Endothelial cell of umbilical vein (primary cell): ENCODE data around the gene POLRMT. TPM values are rescaled to one million over a fixed set of nuclear protein-coding genes. Genes with fewer than 3 reads are reported as not detected.
"Not testable (repeated sequence)": the region's sequence is repeated elsewhere in the genome, so short reads cannot be mapped to it uniquely, and the experiment has no call there.

Experiments used
- BruUV-seq: library from RNA; stranded (reverse); fragments of 400-500 nt; replicated peaks from 2 replicates; lab custom pipeline; 2021; lab: Mats Ljungman, UMichigan
- CTCF ChIA-PET: fragments of 300-600, 350-600 bp; sonication (Branson Sonifier 250); formaldehyde crosslinking; loops from one replicate; lab custom pipeline; 2021; ENCODE audit warnings: antibody characterized with exemption, inconsistent platforms; lab: Charles Lee
- POLR2A ChIA-PET: fragments of 300-600, 350-600 bp; sonication (Branson Sonifier 250); formaldehyde crosslinking; loops from one replicate; lab custom pipeline; 2021; ENCODE audit warnings: antibody characterized with exemption, inconsistent platforms; lab: Charles Lee
- DNase-seq: peaks from one replicate; pipeline ENCODE4 v3.0.0-alpha.2; 2011; ENCODE audit warnings: low read depth, low spot score
- FAIRE-seq: peaks from 2 replicates; lab custom pipeline; 2011; peaks lifted over from hg19 to GRCh38; lab: Jason Lieb, UNC
- H2AFZ ChIP-seq: 2 replicates; pipeline ENCODE4 v1.6.0; 2012; ENCODE audit warnings: low read depth, low read length, control low read depth, inconsistent platforms
- H3K27ac ChIP-seq: 2 replicates; pipeline ENCODE4 v1.5.1; 2011; ENCODE audit warnings: low read depth, mild to moderate bottlenecking, control low read depth, low read length, moderate library complexity; ENCODE audit not compliant: insufficient read depth
- H3K27me3 ChIP-seq, 2 experiments: 2 replicates each; pipeline versions ENCODE4 v1.6.0 to v1.6.1; 2011; ENCODE audit warnings: low read length in 2 of 2, mixed read lengths in 1 of 2; ENCODE audit not compliant: control insufficient read depth in 2 of 2, insufficient read depth in 2 of 2
- H3K36me3 ChIP-seq, 2 experiments: 2 replicates in 1 of 2; 3 replicates in 1 of 2; pipeline ENCODE4 v1.5.1; 2011; ENCODE audit warnings: low read length in 2 of 2, mild to moderate bottlenecking in 1 of 2, moderate library complexity in 1 of 2; ENCODE audit not compliant: control insufficient read depth in 2 of 2, insufficient read depth in 2 of 2; ENCODE audit errors: extremely low read depth in 1 of 2
- H3K4me1 ChIP-seq: 3 replicates; pipeline ENCODE4 v1.5.1; 2011; ENCODE audit warnings: mild to moderate bottlenecking, low read length; ENCODE audit not compliant: control insufficient read depth, insufficient read depth; ENCODE audit errors: extremely low read depth
- H3K4me2 ChIP-seq: 2 replicates; pipeline ENCODE4 v1.6.1; 2011; ENCODE audit warnings: low read length, control low read depth, mixed read lengths; ENCODE audit not compliant: insufficient read depth
- H3K4me3 ChIP-seq, 3 experiments: fragments of 200-600 bp in 1 of 3; sonication (generic), shearing (Covaris generic) in 1 of 3; replicated peaks in 1 of 3; 2 replicates each; pipeline ENCODE4 v1.5.1; 2011 to 2016; ENCODE audit warnings: control low read depth in 3 of 3, low read length in 3 of 3, mild to moderate bottlenecking in 2 of 3, inconsistent platforms in 1 of 3, low read depth in 1 of 3, moderate library complexity in 1 of 3; ENCODE audit not compliant: insufficient read depth in 1 of 3
- H3K79me2 ChIP-seq: 2 replicates; pipeline ENCODE4 v1.6.0; 2012; ENCODE audit warnings: low read length, inconsistent platforms; ENCODE audit not compliant: control insufficient read depth, insufficient read depth
- H3K9ac ChIP-seq: replicated peaks from 2 replicates; pipeline ENCODE3; 2011; ENCODE audit warnings: low read length, control low read depth; ENCODE audit not compliant: insufficient read depth; ENCODE audit errors: extremely low read depth
- H3K9me1 ChIP-seq: replicated peaks from 3 replicates; pipeline ENCODE4 v1.6.0; 2011; ENCODE audit warnings: mild to moderate bottlenecking, low read length; ENCODE audit not compliant: control insufficient read depth, insufficient read depth; ENCODE audit errors: extremely low read depth
- H3K9me3 ChIP-seq: replicated peaks from 2 replicates; pipeline ENCODE4 v1.5.1; 2012; ENCODE audit warnings: low read length, inconsistent platforms; ENCODE audit not compliant: control insufficient read depth, insufficient read depth
- H4K20me1 ChIP-seq: replicated peaks from 2 replicates; pipeline ENCODE3; 2011; ENCODE audit warnings: mild to moderate bottlenecking, low read length; ENCODE audit not compliant: control insufficient read depth, insufficient read depth; ENCODE audit errors: extremely low read depth
- EZH2 ChIP-seq: IDR thresholded peaks from 2 replicates; pipeline ENCODE4 v1.6.1; 2012; ENCODE audit warnings: borderline replicate concordance, low read depth, mild to moderate bottlenecking, moderate library complexity, low read length, inconsistent platforms; ENCODE audit not compliant: severe bottlenecking
- FOS ChIP-seq: IDR thresholded peaks from 2 replicates; pipeline ENCODE4 v1.6.1; 2011; ENCODE audit warnings: mild to moderate bottlenecking, low read length, moderate library complexity, borderline replicate concordance; ENCODE audit not compliant: insufficient read depth
- GATA2 ChIP-seq: IDR thresholded peaks from 2 replicates; pipeline ENCODE4 v1.7.0; 2011; ENCODE audit warnings: low read depth, mild to moderate bottlenecking, moderate library complexity, mixed read lengths, low read length; ENCODE audit not compliant: insufficient read length, insufficient read depth
- JUN ChIP-seq: IDR thresholded peaks from 2 replicates; pipeline ENCODE4 v1.6.1; 2011; ENCODE audit warnings: borderline replicate concordance, low read depth; ENCODE audit not compliant: insufficient read length, insufficient read depth
- MYC ChIP-seq: IDR thresholded peaks from one replicate; pipeline ENCODE4 v1.6.1; 2011; ENCODE audit warnings: mild to moderate bottlenecking, low read depth, low read length
- POLR2A ChIP-seq: IDR thresholded peaks from 2 replicates; pipeline ENCODE4 v1.6.1; 2012; ENCODE audit warnings: low read depth, mild to moderate bottlenecking, control low read depth, low read length
- POLR2AphosphoS5 ChIP-seq: IDR thresholded peaks from 2 replicates; pipeline ENCODE4 v1.6.1; 2012; ENCODE audit warnings: low read depth, mild to moderate bottlenecking, control low read depth, low read length, moderate library complexity; ENCODE audit not compliant: insufficient read depth
- dilution Hi-C: fragments of 300-500 bp; cut with MboI; formaldehyde crosslinking; loops from one replicate; pipeline ENCODE4 v1.15.0; 2019; ENCODE audit warnings: low sequenced_read_pairs; ENCODE audit not compliant: extremely low pct_ligation_motif_present
- intact Hi-C: fragments of 100-400 bp; cut with micrococcal nuclease; formaldehyde crosslinking; loops from one replicate; pipeline ENCODE4 v1.10.0; 2022
- polyA plus RNA-seq, 4 experiments: library from polyadenylated mRNA; depleted of rRNA in 3 of 4; stranded (reverse) in 3 of 4; unstranded in 1 of 4; fragments of >200 nt; gene quantifications; 2 replicates each; pipeline versions ENCODE4 v1.2.1 to v1.2.3, GENCODE V29; 2011 to 2012; ENCODE audit warnings: missing spikeins in 1 of 4
- total RNA-seq: library from RNA; stranded (reverse); gene quantifications from 2 replicates; pipeline ENCODE4 v1.2.3, GENCODE V29; 2021

POLRMT gene
- total and polyA plus RNA-seq, 2 donors (not counting 3 experiments of a cell fraction or from before 2014, with no cell fraction given): 38.9 to 50.6 TPM

DNA sequence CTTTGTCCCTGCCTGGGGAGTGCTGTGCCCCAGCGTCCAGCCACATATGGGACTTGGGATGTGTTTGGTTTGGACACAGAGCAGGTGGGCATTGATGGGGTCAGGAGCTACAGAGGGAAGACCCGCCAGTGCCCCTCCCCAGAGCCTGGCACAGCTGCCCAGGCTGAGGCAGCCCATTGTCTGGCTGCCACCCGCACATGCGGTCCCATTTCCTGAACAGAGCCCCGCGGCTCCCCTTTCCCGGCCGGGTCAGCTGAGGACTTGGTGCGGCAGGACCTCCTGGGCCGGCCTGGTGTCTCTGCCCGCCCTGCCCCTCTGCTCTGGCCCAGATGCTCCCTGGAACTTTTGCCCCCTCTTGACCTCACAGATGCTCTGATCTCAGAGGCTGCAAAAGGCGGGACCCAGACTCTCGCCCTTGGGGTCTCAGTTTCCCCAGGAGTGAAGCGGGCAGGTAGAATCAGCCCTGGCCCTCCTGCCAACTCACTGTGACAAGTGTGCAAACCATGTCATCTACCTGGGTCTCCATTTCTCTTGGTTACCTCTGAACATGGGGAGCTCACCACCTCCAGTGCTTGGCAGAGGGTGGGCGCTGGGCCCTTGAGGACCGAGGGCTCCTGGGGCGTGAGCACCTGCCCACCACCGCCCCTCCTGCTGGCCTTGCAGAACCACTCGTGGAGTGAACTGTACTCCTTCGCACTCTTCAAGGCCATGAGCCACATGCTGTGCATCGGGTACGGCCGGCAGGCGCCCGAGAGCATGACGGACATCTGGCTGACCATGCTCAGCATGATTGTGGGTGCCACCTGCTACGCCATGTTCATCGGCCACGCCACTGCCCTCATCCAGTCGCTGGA, 25.8 kb downstream of the POLRMT start:
- Histone ChIP-seq H3K27ac (no peak overlapping the region), H3K9me3 (no peaks in the 10 kb centered on the region), H3K36me3 (no peaks in the 10 kb centered on the region), H3K4me1 (peaks cover 8% of the 10 kb centered on the region), H3K27me3 (no peaks in the 10 kb centered on the region), H2AFZ (no peak overlapping the region), H4K20me1 (no peaks in the 10 kb centered on the region), H3K79me2 (no peaks in the 10 kb centered on the region), H3K4me3 (no peak overlapping the region), H3K9ac (no peak overlapping the region), H3K4me2 (no peak overlapping the region), H3K9me1 (no peaks in the 10 kb centered on the region)
- POLR2A ChIA-PET: no interaction called here
- no TSS peak for BruUV-seq
- intact Hi-C loops (no loop called here), dilution Hi-C loops (no loop called here)
- CTCF ChIA-PET: no interaction called here
- FAIRE-seq: no peak
- TF ChIP-seq MYC (no peak), POLR2AphosphoS5 (no peak), JUN (no peak), EZH2 (no peak), POLR2A (no peak), GATA2 (no peak), FOS (no peak)
- DNase-seq: no peak

DNA sequence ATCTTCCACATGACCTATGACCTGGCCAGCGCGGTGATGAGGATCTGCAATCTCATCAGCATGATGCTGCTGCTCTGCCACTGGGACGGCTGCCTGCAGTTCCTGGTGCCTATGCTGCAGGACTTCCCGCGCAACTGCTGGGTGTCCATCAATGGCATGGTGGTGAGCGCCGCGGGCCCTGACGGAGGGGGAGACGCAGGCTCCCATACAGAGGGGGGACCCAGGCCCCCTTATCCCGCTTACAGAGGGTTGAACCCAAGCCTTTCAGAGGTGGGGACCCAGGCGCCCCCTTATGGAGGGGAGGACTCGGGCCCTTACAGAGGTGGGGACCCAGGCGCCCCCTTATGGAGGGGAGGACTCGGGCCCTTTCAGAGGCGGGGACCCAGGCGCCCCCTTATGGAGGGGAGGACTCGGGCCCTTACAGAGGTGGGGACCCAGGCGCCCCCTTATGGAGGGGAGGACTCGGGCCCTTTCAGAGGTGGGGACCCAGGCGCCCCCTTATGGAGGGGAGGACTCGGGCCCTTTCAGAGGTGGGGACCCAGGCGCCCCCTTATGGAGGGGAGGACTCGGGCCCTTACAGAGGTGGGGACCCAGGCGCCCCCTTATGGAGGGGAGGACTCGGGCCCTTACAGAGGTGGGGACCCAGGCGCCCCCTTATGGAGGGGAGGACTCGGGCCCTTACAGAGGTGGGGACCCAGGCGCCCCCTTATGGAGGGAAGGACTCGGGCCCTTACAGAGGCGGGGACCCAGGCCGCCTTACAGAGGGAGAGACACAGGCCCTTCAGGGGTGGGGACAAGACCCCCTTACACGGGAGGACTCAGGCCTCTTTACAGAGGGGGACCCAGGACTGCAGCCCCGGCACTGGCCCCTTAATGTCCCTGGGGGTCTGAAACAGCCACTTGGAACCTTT, 28.0 kb downstream of the POLRMT start:
- H3K9me3 ChIP-seq, intact Hi-C loops, H3K4me1 ChIP-seq, H3K9me1 ChIP-seq, H3K4me3 ChIP-seq, H3K79me2 ChIP-seq, dilution Hi-C loops, BruUV-seq, DNase-seq, FAIRE-seq, H4K20me1 ChIP-seq, H3K4me2 ChIP-seq, H2AFZ ChIP-seq, POLR2A ChIA-PET, H3K36me3 ChIP-seq, H3K9ac ChIP-seq, H3K27me3 ChIP-seq, H3K27ac ChIP-seq: not testable (repeated sequence)
- CTCF ChIA-PET: interaction anchor here (0.6 to 1.2 kb wide), 2 partner anchors 23 to 28 kb away, joined by 4 read pairs; partner anchors contain the start of gene POLRMT
